OCI-LY3 (cell line): Measurements from ENCODE around the gene TM4SF20.

Experiments
- EZH2phosphoT487 ChIP-seq: fragments of 200-600 bp; shearing (Covaris generic); IDR thresholded peaks from 2 replicates; pipeline ENCODE4 v1.6.1; 2018; ENCODE audit warnings: antibody characterized with exemption, mixed run types, low read depth
- TF ChIP-seq, protein P1 (sequence below): fragments of 200-600, 300-600 bp; sonication (generic); IDR thresholded peaks from 2 replicates; pipeline ENCODE4 v1.5.1; 2014; ENCODE audit warnings: antibody characterized with exemption, low read length, low read depth

DNA sequence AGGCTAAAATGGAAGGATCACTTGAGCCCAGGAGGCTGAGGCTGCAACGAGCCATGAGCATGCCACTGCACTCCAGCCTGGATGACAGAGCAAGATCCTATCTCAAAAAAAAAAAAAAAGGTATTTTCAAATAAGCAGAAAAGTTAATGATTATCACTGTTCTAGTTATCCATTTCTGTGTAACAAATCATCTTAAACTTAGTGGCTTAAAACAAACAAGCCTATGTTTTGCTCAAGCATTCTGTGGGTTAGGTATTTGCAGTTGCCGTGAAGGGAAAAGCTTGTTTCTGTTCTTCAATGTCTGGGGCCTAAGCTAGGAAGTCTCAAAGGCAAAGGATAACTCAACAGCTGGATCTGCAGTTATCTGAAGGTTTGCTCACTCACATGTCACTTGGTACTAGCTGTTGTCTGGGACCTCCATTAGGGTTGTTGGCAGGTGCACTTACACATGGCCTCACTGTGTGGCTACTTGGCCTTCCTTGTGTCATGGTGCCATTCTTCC lies 40.0 kb downstream of the TM4SF20 start:
- TF ChIP-seq EZH2phosphoT487, result no peak
- TF ChIP-seq, protein P1, sequence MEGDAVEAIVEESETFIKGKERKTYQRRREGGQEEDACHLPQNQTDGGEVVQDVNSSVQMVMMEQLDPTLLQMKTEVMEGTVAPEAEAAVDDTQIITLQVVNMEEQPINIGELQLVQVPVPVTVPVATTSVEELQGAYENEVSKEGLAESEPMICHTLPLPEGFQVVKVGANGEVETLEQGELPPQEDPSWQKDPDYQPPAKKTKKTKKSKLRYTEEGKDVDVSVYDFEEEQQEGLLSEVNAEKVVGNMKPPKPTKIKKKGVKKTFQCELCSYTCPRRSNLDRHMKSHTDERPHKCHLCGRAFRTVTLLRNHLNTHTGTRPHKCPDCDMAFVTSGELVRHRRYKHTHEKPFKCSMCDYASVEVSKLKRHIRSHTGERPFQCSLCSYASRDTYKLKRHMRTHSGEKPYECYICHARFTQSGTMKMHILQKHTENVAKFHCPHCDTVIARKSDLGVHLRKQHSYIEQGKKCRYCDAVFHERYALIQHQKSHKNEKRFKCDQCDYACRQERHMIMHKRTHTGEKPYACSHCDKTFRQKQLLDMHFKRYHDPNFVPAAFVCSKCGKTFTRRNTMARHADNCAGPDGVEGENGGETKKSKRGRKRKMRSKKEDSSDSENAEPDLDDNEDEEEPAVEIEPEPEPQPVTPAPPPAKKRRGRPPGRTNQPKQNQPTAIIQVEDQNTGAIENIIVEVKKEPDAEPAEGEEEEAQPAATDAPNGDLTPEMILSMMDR, result no peak
